HepG2 (cell line): ENCODE measurements around the gene LRRN1. TPM values are rescaled to one million over a fixed set of nuclear protein-coding genes. Genes with fewer than 3 reads are reported as not detected.

Experiments used
- ATAC-seq: fragments of 200-7000 bp; cut with Tn5 transposase; 3 replicates; pipeline ENCODE4 v1.9.1; 2020; ENCODE audit warnings: mild to moderate bottlenecking, moderate library complexity
- BruUV-seq: library from RNA; stranded (reverse); fragments of 400-500 nt; replicated peaks from 2 replicates; lab custom pipeline; 2021; lab: Mats Ljungman, UMichigan
- CTCF ChIA-PET: fragments of 300-600 bp; formaldehyde crosslinking; extraction: SDS; loops from one replicate; lab custom pipeline; 2021; ENCODE audit warnings: low total read pairs, inconsistent platforms, low intra/inter-chr PET ratio; lab: Yijun Ruan, JAX
- POLR2A ChIA-PET: fragments of 350-600 bp; sonication (Branson Sonifier 250); formaldehyde crosslinking; loops from one replicate; lab custom pipeline; 2020; ENCODE audit warnings: antibody characterized with exemption, inconsistent platforms; lab: Yijun Ruan, JAX
- DNase-seq: peaks from one replicate; pipeline ENCODE4 v3.0.0-alpha.2; 2015; ENCODE audit warnings: low spot score
- FAIRE-seq: peaks from 3 replicates; lab custom pipeline; 2011; peaks lifted over from hg19 to GRCh38; lab: Jason Lieb, UNC
- H2AFZ ChIP-seq: one replicate; pipeline ENCODE4 v1.6.1; 2011; ENCODE audit warnings: low read length, inconsistent platforms
- H3K27ac ChIP-seq: fragments of 300-600 bp; 3 replicates; pipeline ENCODE4 v1.8.0; 2011; ENCODE audit warnings: mixed run types, mild to moderate bottlenecking, mixed read lengths, low read length, inconsistent platforms; ENCODE audit not compliant: insufficient read depth; ENCODE audit errors: extremely low read length
- H3K27me3 ChIP-seq, 2 experiments: fragments of 200-600 bp in 1 of 2; 2 replicates in 1 of 2; 3 replicates in 1 of 2; pipeline versions ENCODE4 v1.6.0 to v1.8.0; 2011; ENCODE audit warnings: low read length in 2 of 2, mild to moderate bottlenecking in 2 of 2, moderate library complexity in 2 of 2, inconsistent platforms in 1 of 2; ENCODE audit not compliant: insufficient read depth in 2 of 2, control insufficient read depth in 1 of 2
- H3K36me3 ChIP-seq, 2 experiments: fragments of 200-600 bp in 1 of 2; replicated peaks in 1 of 2; 2 replicates in 1 of 2; 3 replicates in 1 of 2; pipeline versions ENCODE4 v1.5.1 to v1.8.0; 2011; ENCODE audit warnings: low read length in 2 of 2, inconsistent platforms in 1 of 2; ENCODE audit not compliant: insufficient read depth in 2 of 2, control insufficient read depth in 1 of 2
- H3K4me1 ChIP-seq: 2 replicates; pipeline ENCODE4 v1.5.1; 2012; ENCODE audit warnings: low read length, inconsistent platforms; ENCODE audit not compliant: insufficient read depth
- H3K4me2 ChIP-seq: 2 replicates; pipeline ENCODE4 v1.6.0; 2011; ENCODE audit warnings: low read depth, low read length, inconsistent platforms
- H3K4me3 ChIP-seq, 3 experiments: fragments of 200-600 bp in 1 of 3; sonication (generic), shearing (Covaris generic) in 1 of 3; replicated peaks in 1 of 3; 2 replicates each; pipeline ENCODE4 v1.5.1; 2011 to 2016; ENCODE audit warnings: low read length in 3 of 3, inconsistent platforms in 2 of 3, low read depth in 2 of 3, mild to moderate bottlenecking in 2 of 3, control low read depth in 1 of 3, mixed read lengths in 1 of 3; ENCODE audit not compliant: insufficient read depth in 1 of 3
- H3K79me2 ChIP-seq: one replicate; pipeline ENCODE4 v1.6.1; 2011; ENCODE audit warnings: low read length, inconsistent platforms; ENCODE audit not compliant: insufficient read depth
- H3K9ac ChIP-seq: 2 replicates; pipeline ENCODE4 v1.6.0; 2011; ENCODE audit warnings: mild to moderate bottlenecking, low read depth, low read length, inconsistent platforms; ENCODE audit not compliant: insufficient read depth
- H3K9me3 ChIP-seq: 2 replicates; pipeline ENCODE4 v1.5.1; 2012; ENCODE audit warnings: mild to moderate bottlenecking, low read length
- H4K20me1 ChIP-seq: 2 replicates; pipeline ENCODE4 v1.6.0; 2011; ENCODE audit warnings: inconsistent platforms, mild to moderate bottlenecking, low read length, moderate library complexity; ENCODE audit not compliant: insufficient read depth
- CBFB ChIP-seq: sonication (generic); formaldehyde crosslinking; IDR thresholded peaks from 2 replicates; pipeline ENCODE4 v1.4.0; 2020; ENCODE audit warnings: missing genetic modification reagents
- CBX5 ChIP-seq: sonication (generic); formaldehyde crosslinking; IDR thresholded peaks from 2 replicates; pipeline ENCODE4 v1.4.0; 2020; ENCODE audit warnings: missing genetic modification reagents, borderline replicate concordance
- FOXK1 ChIP-seq: sonication (generic); formaldehyde crosslinking; IDR thresholded peaks from 2 replicates; pipeline ENCODE4 v1.4.0; 2020; ENCODE audit warnings: low read depth, missing genetic modification reagents, borderline replicate concordance
- JDP2 ChIP-seq: sonication (generic); formaldehyde crosslinking; IDR thresholded peaks from 2 replicates; pipeline ENCODE4 v1.8.1; 2022; ENCODE audit warnings: missing genetic modification reagents, borderline replicate concordance
- KLF12 ChIP-seq: sonication (generic); formaldehyde crosslinking; IDR thresholded peaks from 2 replicates; pipeline ENCODE4 v1.4.0; 2020; ENCODE audit warnings: missing genetic modification reagents, borderline replicate concordance
- MTF1 ChIP-seq: sonication (generic); formaldehyde crosslinking; IDR thresholded peaks from 2 replicates; pipeline ENCODE4 v1.5.0; 2020; ENCODE audit warnings: missing genetic modification reagents
- NFYC ChIP-seq: IDR thresholded peaks from 2 replicates; pipeline ENCODE4 v1.6.1; 2016; ENCODE audit warnings: missing genetic modification reagents, missing compliant biosample characterization
- RFXANK ChIP-seq: IDR thresholded peaks from 2 replicates; pipeline ENCODE4 v1.6.1; 2016
- SOX13 ChIP-seq, 3 experiments: fragments of 450-650 bp in 1 of 3; sonication (generic) in 1 of 3; formaldehyde crosslinking in 1 of 3; IDR thresholded peaks in 2 of 3; conservative IDR thresholded peaks in 1 of 3; 2 replicates each; pipeline versions ENCODE4 v1.5.0 to v1.6.1; 2016 to 2020; ENCODE audit warnings: antibody characterized with exemption in 1 of 3, mild to moderate bottlenecking in 1 of 3, missing compliant biosample characterization in 1 of 3, missing genetic modification reagents in 1 of 3, moderate library complexity in 1 of 3
- TEAD3 ChIP-seq: optimal IDR thresholded peaks from 2 replicates; pipeline ENCODE3; 2016; ENCODE audit warnings: borderline replicate concordance
- ZBTB3 ChIP-seq: sonication (generic); formaldehyde crosslinking; IDR thresholded peaks from 2 replicates; pipeline ENCODE4 v1.4.0; 2020; ENCODE audit warnings: low read depth, mild to moderate bottlenecking, moderate library complexity, missing genetic modification reagents, borderline replicate concordance
- ZMYM3 ChIP-seq: sonication (generic); formaldehyde crosslinking; IDR thresholded peaks from 2 replicates; pipeline ENCODE4 v1.5.1; 2020; ENCODE audit warnings: mild to moderate bottlenecking, missing genetic modification reagents
- ZNF362 ChIP-seq: sonication (generic); formaldehyde crosslinking; IDR thresholded peaks from 2 replicates; pipeline ENCODE4 v1.4.0; 2020; ENCODE audit warnings: missing genetic modification reagents, mild to moderate bottlenecking, borderline replicate concordance
- ZNF382 ChIP-seq: sonication (generic); formaldehyde crosslinking; IDR thresholded peaks from 2 replicates; pipeline ENCODE4 v1.5.0; 2020; ENCODE audit warnings: missing genetic modification reagents, mild to moderate bottlenecking, borderline replicate concordance
- ZNF547 ChIP-seq: sonication (generic); formaldehyde crosslinking; IDR thresholded peaks from 2 replicates; pipeline ENCODE4 v1.5.1; 2020; ENCODE audit warnings: mild to moderate bottlenecking, missing genetic modification reagents
- ZNF607 ChIP-seq: sonication (generic); formaldehyde crosslinking; IDR thresholded peaks from 2 replicates; pipeline ENCODE4 v1.5.1; 2020; ENCODE audit warnings: missing genetic modification reagents, mild to moderate bottlenecking, borderline replicate concordance
- ZNF761 ChIP-seq: sonication (generic); formaldehyde crosslinking; conservative IDR thresholded peaks from 2 replicates; pipeline ENCODE4 v1.4.0; 2020; ENCODE audit warnings: mild to moderate bottlenecking, missing genetic modification reagents
- WGBS: methylation state at CpG from one replicate; pipeline ENCODE4 v1.1.6; 2017; ENCODE audit warnings: low lambda C conversion rate; 5-methylcytosine and 5-hydroxymethylcytosine counted together
- in situ Hi-C: cut with HindIII; loops from 2 replicates; pipeline ENCODE4 v1.10.0; 2017; ENCODE audit warnings: low pct_unique_long_range_greater_than_20kb; ENCODE audit not compliant: extremely low pct_ligation_motif_present
- intact Hi-C: fragments of 100-400 bp; cut with micrococcal nuclease; formaldehyde crosslinking; loops from one replicate; pipeline ENCODE4 v1.10.0; 2022; ENCODE audit not compliant: unreplicated experiment
- polyA plus RNA-seq, 8 experiments: library from polyadenylated mRNA; depleted of rRNA in 3 of 8; stranded (reverse) in 7 of 8; unstranded in 1 of 8; fragments of >200 nt; fragmentation: Illumina TruSeq in 4 of 8; extraction: Trizol in 4 of 8; gene quantifications; 2 replicates each; pipeline versions ENCODE4 v1.2.1 to v1.2.3, GENCODE V29; 2011 to 2016; ENCODE audit warnings: low read depth in 4 of 8, missing spikeins in 1 of 8, mixed read lengths in 1 of 8; ENCODE audit not compliant: insufficient read depth in 1 of 8
- total RNA-seq, 5 experiments: library from RNA; depleted of rRNA; stranded (reverse); fragments of >200 nt; fragmentation: Illumina TruSeq; extraction: Trizol; gene quantifications; 2 replicates each; pipeline ENCODE4 v1.2.3, GENCODE V29; 2016; ENCODE audit warnings: low read depth in 1 of 5
- TF ChIP-seq, protein P1 (sequence below): sonication (generic); formaldehyde crosslinking; IDR thresholded peaks from 2 replicates; pipeline ENCODE4 v1.4.0; 2020; ENCODE audit warnings: missing genetic modification reagents, borderline replicate concordance
- TF ChIP-seq, protein P2 (sequence below): sonication (generic); formaldehyde crosslinking; IDR thresholded peaks from 2 replicates; pipeline ENCODE4 v1.5.1; 2020; ENCODE audit warnings: missing genetic modification reagents, mild to moderate bottlenecking, borderline replicate concordance

The LRRN1 gene
- total and polyA plus RNA-seq, 2 of the 13 experiments (the other 11 are each of a cell fraction or from before 2014, with no cell fraction given) = not detected

- in situ Hi-C loops = no loop called here
These were observed 22.5 kb downstream of the LRRN1 start for GRCh38 chr3:3821777-3822176.

More at GRCh38 chr3:3821777-3822176, 22.5 kb downstream of the LRRN1 start:
- intact Hi-C loops = no loop called here
- Histone ChIP-seq H3K36me3 (no peaks in the 10 kb centered on the region), H3K9me3 (no peaks in the 10 kb centered on the region), H2AFZ (no peak overlapping the region), H3K4me1 (no peaks in the 10 kb centered on the region), H3K9ac (no peak overlapping the region), H3K27ac (no peak overlapping the region), H3K4me2 (no peak overlapping the region), H4K20me1 (no peaks in the 10 kb centered on the region), H3K27me3 (no peaks in the 10 kb centered on the region), H3K4me3 (no peak overlapping the region), H3K79me2 (no peaks in the 10 kb centered on the region)
- CTCF ChIA-PET = no interaction called here
- no peak for DNase-seq
- POLR2A ChIA-PET = no interaction called here
- WGBS = 63% methylated on average over 4 of the region's 4 CpGs
- TF ChIP-seq CBFB (no peak), ZNF547 (CRISPR knock-in tag) (no peak), KLF12 (CRISPR knock-in tag) (no peak), MTF1 (no peak), RFXANK (CRISPR knock-in tag) (no peak), ZNF382 (no peak), CBX5 (no peak), ZNF607 (CRISPR knock-in tag) (no peak), ZNF362 (CRISPR knock-in tag) (no peak), TEAD3 (no peak), ZBTB3 (CRISPR knock-in tag) (no peak), NFYC (CRISPR knock-in tag) (no peak), ZMYM3 (no peak), JDP2 (no peak), SOX13 (IDR thresholded peaks at IDR 0.05) (no peak), SOX13 (CRISPR knock-in tag; conservative IDR thresholded peaks at IDR 0.05 in 1 of 2, IDR thresholded peaks at IDR 0.05 in 1 of 2) (no peak), ZNF761 (CRISPR knock-in tag) (no peak), FOXK1 (CRISPR knock-in tag) (no peak)
- TF ChIP-seq, protein P1, sequence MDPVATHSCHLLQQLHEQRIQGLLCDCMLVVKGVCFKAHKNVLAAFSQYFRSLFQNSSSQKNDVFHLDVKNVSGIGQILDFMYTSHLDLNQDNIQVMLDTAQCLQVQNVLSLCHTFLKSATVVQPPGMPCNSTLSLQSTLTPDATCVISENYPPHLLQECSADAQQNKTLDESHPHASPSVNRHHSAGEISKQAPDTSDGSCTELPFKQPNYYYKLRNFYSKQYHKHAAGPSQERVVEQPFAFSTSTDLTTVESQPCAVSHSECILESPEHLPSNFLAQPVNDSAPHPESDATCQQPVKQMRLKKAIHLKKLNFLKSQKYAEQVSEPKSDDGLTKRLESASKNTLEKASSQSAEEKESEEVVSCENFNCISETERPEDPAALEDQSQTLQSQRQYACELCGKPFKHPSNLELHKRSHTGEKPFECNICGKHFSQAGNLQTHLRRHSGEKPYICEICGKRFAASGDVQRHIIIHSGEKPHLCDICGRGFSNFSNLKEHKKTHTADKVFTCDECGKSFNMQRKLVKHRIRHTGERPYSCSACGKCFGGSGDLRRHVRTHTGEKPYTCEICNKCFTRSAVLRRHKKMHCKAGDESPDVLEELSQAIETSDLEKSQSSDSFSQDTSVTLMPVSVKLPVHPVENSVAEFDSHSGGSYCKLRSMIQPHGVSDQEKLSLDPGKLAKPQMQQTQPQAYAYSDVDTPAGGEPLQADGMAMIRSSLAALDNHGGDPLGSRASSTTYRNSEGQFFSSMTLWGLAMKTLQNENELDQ (CRISPR knock-in tag) = no peak
- TF ChIP-seq, protein P2, sequence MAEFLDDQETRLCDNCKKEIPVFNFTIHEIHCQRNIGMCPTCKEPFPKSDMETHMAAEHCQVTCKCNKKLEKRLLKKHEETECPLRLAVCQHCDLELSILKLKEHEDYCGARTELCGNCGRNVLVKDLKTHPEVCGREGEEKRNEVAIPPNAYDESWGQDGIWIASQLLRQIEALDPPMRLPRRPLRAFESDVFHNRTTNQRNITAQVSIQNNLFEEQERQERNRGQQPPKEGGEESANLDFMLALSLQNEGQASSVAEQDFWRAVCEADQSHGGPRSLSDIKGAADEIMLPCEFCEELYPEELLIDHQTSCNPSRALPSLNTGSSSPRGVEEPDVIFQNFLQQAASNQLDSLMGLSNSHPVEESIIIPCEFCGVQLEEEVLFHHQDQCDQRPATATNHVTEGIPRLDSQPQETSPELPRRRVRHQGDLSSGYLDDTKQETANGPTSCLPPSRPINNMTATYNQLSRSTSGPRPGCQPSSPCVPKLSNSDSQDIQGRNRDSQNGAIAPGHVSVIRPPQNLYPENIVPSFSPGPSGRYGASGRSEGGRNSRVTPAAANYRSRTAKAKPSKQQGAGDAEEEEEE = no peak
- ATAC-seq = no peak
- no TSS peak for BruUV-seq
- no peak for FAIRE-seq
